GM12875 (cell line): ENCODE measurements around the gene SLC39A3.

Experiments used
- H3K4me3 ChIP-seq: one replicate; pipeline ENCODE4 v1.5.1; 2011; ENCODE audit warnings: low read depth, low read length, control low read depth
- CTCF ChIP-seq: IDR thresholded peaks from 2 replicates; pipeline ENCODE4 v1.5.1; 2011; ENCODE audit warnings: low read depth, mild to moderate bottlenecking, control low read depth, inconsistent platforms, low read length, moderate library complexity, borderline replicate concordance; ENCODE audit not compliant: insufficient read depth

SLC39A3 gene

GRCh38 chr19:2739602-2740313 lies at the start of gene SLC39A3:
Gene SLC39A3 (minus strand): TSS chr19:2740017. CDS start chr19:2737257, 2,760 bp downstream.
- H3K4me3 ChIP-seq, result peak within 1 kb of the TSS; percentile 62
- no peak for TF ChIP-seq CTCF

GRCh38 chr19:2788237-2788636 lies 48.4 kb upstream of the SLC39A3 start:
- no peak for TF ChIP-seq CTCF
- H3K4me3 ChIP-seq, result no peak overlapping the region

- no peak overlapping the region for H3K4me3 ChIP-seq
- no peak for TF ChIP-seq CTCF
Measured at GRCh38 chr19:2787115-2787514, 47.3 kb upstream of the SLC39A3 start.

- TF ChIP-seq CTCF, result no peak
- H3K4me3 ChIP-seq, result peak within 1 kb of the TSS; percentile 92
Measured at GRCh38 chr19:2785244-2785997, 45.6 kb upstream of the SLC39A3 start, which contains the start of gene THOP1. Gene THOP1 (plus strand): TSS chr19:2785503. CDS start chr19:2785663, 160 bp downstream.

- no peak for TF ChIP-seq CTCF
- H3K4me3 ChIP-seq, result no peak overlapping the region
Measured at GRCh38 chr19:2783781-2784145, 43.9 kb upstream of the SLC39A3 start.

- TF ChIP-seq CTCF, result peak; percentile 49
- peak within 1 kb of the TSS; percentile 100 for H3K4me3 ChIP-seq
Measured at GRCh38 chr19:2782936-2783780, 43.3 kb upstream of the SLC39A3 start, which contains the start of gene SGTA. Gene SGTA (minus strand): TSS chr19:2783273. CDS start chr19:2769068, 14,205 bp downstream.
